GM21723 (cell line): ENCODE data around the gene ABCA6.

ENCODE experiments used
- ATAC-seq: cut with Tn5 transposase; IDR thresholded peaks from one replicate; pipeline ENCODE4 v1.9.1; 2021; ENCODE audit warnings: mild to moderate bottlenecking, moderate library complexity; ENCODE audit not compliant: unreplicated experiment

The ABCA6 gene

GRCh38 chr17:69142175-69142802, 594 bp upstream of the ABCA6 start:
- no peak for ATAC-seq

- no peak for ATAC-seq
These were observed 7.6 kb downstream of the ABCA6 start for GRCh38 chr17:69134112-69134511.

DNA sequence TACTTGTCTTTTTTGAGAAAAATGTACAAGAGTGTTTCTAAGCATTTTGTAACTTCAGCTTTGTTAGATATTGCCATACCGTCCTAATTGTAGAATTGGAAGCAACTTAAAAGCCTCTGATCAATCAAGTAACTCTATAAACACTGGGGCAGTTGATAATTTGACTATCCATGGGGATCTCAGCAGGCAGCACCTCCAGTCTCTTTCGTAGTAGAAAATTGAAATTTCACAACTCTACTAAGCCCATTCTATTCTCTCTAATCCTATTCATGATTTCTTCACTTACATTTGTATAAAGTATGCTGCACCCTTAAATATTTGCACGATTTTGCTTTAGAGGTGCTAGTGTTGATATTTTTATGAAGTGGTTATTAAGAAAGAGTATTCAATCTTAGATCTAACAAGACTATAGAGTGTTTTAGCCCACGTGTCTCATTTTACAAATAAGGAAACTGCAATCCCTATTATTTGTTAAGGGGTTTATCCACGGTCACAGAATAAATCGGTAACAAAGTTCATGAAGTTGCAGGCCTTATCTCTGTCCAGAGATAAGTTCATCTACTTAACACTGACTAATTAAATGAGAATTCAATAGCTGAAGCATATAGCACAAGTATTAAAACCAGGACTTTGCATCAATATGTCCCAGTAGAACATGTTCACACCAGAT, 10.9 kb downstream of the ABCA6 start:
- no peak for ATAC-seq

DNA sequence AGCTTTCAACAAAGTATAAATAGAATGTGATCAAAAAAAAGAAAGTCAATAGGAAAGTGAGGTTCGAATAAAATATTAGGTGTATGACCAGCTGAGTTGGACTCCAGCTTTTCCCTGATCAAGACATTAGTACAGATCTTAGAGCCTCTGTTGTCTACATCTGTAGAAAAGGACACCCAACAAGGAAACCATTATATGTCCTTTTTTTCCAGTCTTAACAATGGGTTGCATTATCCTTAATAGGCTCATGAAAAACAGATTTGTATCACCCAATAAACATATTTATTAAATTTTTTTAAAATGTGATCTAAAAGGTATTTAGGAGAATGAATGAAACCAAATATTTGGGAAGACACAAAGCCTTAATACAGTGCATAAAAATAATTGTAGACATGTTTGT, 18.1 kb downstream of the ABCA6 start:
- no peak for ATAC-seq

DNA sequence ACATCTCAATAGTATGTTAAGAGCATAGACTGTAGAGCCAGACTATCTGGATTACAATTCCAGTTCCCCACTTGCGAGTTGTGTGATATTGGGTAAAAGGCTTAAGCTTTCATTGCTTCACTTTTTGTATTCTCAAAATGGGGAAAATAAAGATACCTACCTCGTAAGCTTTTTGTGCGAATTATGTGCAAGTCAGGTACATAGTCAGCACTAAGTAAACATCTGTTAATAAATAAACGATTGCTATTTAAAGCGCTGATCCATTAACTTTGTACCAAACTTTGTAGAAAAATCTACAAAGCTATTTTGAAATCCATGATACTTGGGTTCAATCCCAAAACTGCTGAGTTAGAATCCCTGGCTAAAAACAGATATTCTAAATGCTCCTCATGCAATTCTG, 19.6 kb downstream of the ABCA6 start:
- ATAC-seq = no peak

GRCh38 chr17:69117855-69118784, 23.6 kb downstream of the ABCA6 start:
- ATAC-seq = peak; percentile 52

DNA sequence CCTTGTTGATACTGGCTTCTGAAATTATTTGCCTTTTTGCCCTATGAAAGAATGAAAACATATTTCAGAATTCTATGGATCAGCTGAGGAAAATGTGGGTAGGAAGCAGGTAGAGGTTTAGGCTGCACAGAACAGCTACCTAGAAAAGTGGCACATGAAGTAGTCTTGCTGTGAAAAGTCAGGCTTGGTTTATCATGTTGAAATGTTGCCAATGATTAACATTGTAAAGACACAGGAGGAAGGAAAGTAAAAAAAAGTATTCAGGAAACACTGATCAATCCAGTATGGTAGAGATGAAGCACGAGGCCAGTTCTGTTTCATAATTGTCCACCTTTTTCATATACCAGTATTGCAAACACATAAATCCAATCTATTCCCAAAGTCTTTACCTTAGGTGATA, 29.9 kb downstream of the ABCA6 start:
- ATAC-seq = no peak

DNA sequence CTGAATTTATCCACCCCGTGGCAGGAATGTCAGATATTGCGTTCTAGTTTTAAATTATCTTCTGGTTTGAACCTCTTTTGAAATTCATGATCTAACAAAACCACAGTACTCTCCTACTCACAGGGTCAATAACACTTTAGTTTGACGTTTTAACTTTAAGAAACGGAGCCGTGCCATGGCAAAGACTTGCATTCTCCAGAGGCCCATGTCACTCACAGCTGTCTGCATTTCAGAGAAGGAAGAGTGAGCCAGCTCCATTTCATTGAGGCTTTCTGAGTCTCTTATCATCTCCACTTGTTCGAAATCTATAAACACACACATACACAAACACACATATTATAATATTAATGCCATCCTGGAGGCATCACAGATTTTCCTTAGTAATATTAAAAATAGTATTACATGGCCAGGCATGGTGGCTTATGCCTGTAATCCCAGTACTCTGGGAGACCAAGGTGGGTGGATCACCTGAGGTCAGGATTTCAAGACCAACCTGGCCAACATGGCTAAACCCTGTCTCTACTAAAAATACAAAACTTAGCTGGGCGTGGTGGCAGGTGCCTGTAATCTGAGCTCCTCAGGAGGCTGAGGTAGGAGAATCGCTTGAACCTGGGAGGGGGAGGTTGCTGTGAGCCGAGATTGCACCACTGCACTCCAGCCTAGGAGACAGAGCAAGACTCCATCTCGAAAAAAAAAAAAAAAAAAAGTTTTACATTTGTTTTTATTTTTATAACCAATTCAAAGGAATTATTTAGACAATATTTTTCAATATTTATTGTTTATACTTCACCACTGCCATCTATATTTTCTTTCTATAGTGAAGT, 35.6 kb downstream of the ABCA6 start:
- ATAC-seq = no peak

DNA sequence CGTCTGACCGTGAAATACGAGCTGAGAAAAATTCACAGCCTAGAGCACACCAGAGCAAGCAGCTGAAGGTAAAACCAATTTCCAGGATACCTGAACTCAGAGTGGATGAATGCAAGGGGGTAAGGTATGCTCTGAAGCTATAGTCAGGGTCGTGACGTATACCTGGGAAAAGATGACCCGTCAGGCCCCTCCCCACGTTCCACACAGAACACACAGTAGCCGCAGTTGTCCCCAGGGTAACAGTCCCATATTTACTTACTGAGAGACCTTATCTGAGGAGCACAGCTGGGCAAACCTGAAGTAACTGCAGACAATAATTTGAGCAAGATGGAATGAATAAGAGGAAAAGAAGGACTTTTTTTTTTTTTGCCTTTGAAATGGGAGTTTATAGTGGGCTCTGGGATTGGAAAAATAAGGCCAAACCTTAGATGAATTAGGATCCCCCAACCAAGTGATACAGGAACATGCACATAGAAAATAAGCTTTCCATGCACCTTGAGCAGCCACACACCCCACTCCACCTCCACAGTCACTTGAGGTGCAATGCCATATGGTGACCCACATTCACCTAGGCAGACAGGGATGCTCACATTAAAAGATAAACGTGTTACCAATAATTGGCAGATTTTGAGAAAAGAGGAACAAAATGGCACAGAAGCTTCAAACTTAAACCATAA, 38.0 kb downstream of the ABCA6 start:
- no peak for ATAC-seq

DNA sequence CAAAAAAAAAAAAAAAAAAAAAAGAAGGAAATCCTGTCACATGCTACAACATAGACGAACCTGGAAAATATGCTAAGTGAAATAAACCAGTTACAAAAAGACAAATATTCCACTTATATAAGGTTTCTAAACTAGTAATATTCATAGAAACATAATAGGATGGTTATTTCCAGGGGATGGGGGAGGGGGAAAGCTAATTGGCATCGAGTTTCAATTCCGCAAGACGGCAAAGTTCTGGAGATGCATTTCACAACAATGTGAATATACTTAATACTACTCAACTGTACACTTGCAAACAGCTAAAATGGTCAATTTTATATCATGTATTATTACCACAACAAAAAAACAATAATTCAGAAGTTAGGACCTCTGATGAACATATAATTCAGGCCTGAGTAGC, 43.1 kb downstream of the ABCA6 start:
- ATAC-seq = no peak

GRCh38 chr17:69096541-69096940, 45.2 kb downstream of the ABCA6 start:
- no peak for ATAC-seq

DNA sequence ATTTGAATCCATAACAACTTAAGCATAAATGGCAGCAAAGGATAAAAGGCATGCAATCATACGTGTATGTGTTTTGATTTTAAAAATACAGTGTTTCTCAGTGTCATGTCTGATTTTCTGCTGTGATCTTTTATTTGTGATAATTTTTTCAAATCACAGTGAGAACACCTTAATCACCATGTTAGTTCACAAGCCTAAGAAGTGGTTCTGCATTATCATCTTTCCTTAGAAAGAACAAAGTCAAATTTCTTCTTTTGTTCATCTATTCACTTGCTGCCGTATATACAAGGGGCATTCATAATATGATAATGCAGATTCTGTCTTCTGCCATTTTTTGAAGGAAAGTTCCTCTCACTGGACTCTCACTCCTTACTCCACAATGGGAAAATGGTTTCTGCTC, 47.7 kb downstream of the ABCA6 start:
- ATAC-seq = no peak

DNA sequence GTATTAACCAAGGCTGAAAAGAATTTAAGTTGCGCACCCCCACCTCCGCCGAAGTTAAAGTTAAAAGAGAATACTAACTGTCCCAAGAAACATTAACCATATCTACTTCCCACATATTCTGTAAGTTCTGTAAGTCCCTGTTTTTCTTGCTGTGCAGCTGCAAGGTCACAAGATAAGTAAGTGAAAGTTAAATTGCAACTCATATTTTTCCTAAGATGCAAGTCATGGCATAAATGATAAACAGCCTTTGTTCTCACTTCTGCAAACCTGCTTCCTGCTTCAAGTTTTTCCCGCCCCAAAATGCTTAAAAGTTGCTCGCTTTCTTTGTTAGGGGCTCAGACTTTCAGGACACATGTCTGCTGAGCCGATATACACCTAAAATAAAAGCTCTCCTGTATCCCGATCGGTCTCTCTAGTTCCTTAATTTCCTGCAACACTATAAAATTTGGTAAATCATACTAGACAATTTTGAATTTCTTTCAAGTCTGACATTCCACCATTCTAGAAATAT, 48.4 kb downstream of the ABCA6 start:
- no peak for ATAC-seq

DNA sequence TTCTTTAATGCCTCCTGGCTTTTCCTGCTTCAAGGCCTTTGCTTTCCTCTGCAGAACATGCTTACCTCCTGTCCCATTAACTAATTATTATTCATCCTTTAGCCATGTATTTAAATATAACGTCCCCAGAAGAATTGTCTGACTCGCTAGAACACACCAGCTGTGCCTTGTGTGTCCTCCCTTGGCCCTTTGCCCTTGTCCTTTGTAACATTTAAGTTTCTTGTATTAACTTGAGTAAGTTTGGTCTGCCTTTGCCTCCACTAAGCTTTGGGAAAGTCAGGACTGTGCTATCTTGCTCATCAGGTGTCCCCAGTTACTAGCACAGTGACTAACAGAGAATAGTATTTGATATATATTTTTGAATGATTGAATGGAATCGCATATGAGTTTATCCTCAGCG, 51.3 kb downstream of the ABCA6 start:
- no peak for ATAC-seq

GRCh38 chr17:69088643-69089200, 53.0 kb downstream of the ABCA6 start:
- no peak for ATAC-seq

GRCh38 chr17:69086641-69087040, 55.1 kb downstream of the ABCA6 start:
- no peak for ATAC-seq

DNA sequence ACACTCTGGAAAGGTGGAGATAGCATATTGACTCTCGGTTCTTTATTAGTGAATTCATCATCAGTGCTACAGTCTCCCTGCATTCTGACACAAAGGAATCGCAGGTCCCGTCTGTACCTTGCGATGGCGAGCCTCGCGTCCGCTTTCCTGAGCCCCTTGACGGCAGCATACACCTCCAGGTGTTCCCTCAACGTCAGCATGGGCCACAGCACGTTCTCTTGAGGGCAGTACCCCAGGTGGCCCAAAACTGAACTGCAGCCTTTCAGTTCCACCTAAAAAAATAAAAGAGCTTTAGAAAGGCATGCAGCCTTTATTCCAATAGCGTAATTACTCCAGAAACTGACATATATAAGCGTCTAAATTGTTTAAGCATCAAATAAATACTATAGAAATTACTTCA, 56.8 kb downstream of the ABCA6 start:
- ATAC-seq = no peak

- no peak for ATAC-seq
These were observed 59.0 kb downstream of the ABCA6 start for GRCh38 chr17:69082696-69083095.

DNA sequence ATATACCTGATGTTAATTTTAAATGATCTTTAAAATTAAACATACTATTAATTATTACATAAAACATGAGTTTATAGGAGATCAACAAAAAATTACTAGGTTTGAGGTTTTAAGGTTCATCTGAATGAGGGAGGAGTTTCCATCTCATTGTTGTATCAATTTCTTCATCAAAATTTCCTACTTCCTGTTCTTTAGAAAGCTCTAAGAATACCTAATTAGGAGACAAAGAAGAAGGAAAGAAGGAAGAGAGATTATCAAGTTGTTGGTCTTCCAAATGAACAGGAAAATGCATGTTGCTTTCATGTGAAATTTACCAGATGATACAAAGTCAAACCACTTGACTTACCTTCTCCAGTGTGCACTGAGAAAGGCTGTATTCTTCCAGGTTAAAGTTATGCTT, 62.8 kb downstream of the ABCA6 start:
- ATAC-seq = no peak

GRCh38 chr17:69075823-69076222, 65.9 kb downstream of the ABCA6 start:
- ATAC-seq = no peak
